Neural cell (in vitro differentiated cells): ENCODE measurements around the gene FYB1. TPM values are rescaled to one million over a fixed set of nuclear protein-coding genes. Genes with fewer than 3 reads are reported as not detected.
"Not testable (repeated sequence)": the region's sequence is repeated elsewhere in the genome, so short reads cannot be mapped to it uniquely, and the experiment has no call there.

ENCODE experiments used
- H2AFZ ChIP-seq: fragments of 200-600, 300-800 bp; sonication (generic), shearing (Covaris generic); 2 replicates; pipeline ENCODE4 v1.6.0; 2014; ENCODE audit warnings: low read depth, mild to moderate bottlenecking, antibody characterized with exemption, low read length, moderate library complexity
- H3F3A ChIP-seq: fragments of 200-600 bp; shearing (Covaris generic); 2 replicates; pipeline ENCODE4 v1.6.1; 2016; ENCODE audit warnings: mild to moderate bottlenecking, moderate library complexity, mixed read lengths, antibody characterized with exemption, low read length; ENCODE audit not compliant: insufficient read depth, poor library complexity, severe bottlenecking
- H3K27ac ChIP-seq: fragments of 200-600, 300-800 bp; sonication (generic), shearing (Covaris generic); 2 replicates; pipeline ENCODE4 v1.5.1; 2014; ENCODE audit warnings: mild to moderate bottlenecking, low read length, moderate library complexity
- H3K27me3 ChIP-seq: fragments of 300-800, 200-600 bp; sonication (generic), shearing (Covaris generic); 2 replicates; pipeline ENCODE4 v1.6.0; 2014; ENCODE audit warnings: mild to moderate bottlenecking, low read depth, low read length, moderate library complexity; ENCODE audit not compliant: insufficient read depth
- H3K36me3 ChIP-seq: fragments of 300-800, 200-600 bp; sonication (generic), shearing (Covaris generic); 2 replicates; pipeline ENCODE4 v1.5.1; 2014; ENCODE audit warnings: mild to moderate bottlenecking, antibody characterized with exemption, low read length, moderate library complexity; ENCODE audit not compliant: insufficient read depth
- H3K4me2 ChIP-seq: fragments of 300-800, 200-600 bp; sonication (generic), shearing (Covaris generic); 2 replicates; pipeline ENCODE4 v1.6.0; 2014; ENCODE audit warnings: mild to moderate bottlenecking, low read length
- H3K4me3 ChIP-seq: fragments of 300-800, 200-600 bp; sonication (generic), shearing (Covaris generic); 2 replicates; pipeline ENCODE4 v1.5.1; 2014; ENCODE audit warnings: mild to moderate bottlenecking, low read length, moderate library complexity
- H3K79me2 ChIP-seq: fragments of 200-600 bp; shearing (Covaris generic); replicated peaks from 2 replicates; pipeline ENCODE4 v1.6.0; 2014; ENCODE audit warnings: mild to moderate bottlenecking, low read length, moderate library complexity; ENCODE audit not compliant: insufficient read depth
- H3K9ac ChIP-seq: fragments of 300-800, 200-600 bp; sonication (generic), shearing (Covaris generic); 2 replicates; pipeline ENCODE4 v1.6.1; 2016; ENCODE audit warnings: mild to moderate bottlenecking, low read length, mixed read lengths
- H3K9me2 ChIP-seq: fragments of 200-600 bp; shearing (Covaris generic); 2 replicates; pipeline ENCODE4 v1.6.1; 2016; ENCODE audit warnings: mild to moderate bottlenecking, low read length, mixed read lengths; ENCODE audit not compliant: insufficient read depth
- H3K9me3 ChIP-seq: fragments of 200-600, 300-800 bp; sonication (generic), shearing (Covaris generic); 2 replicates; pipeline ENCODE4 v1.6.1; 2016; ENCODE audit warnings: mild to moderate bottlenecking, mixed run types, low read length, moderate library complexity, mixed read lengths
- H4K20me1 ChIP-seq: fragments of 200-600 bp; shearing (Covaris generic); 2 replicates; pipeline ENCODE4 v1.6.1; 2016; ENCODE audit warnings: mild to moderate bottlenecking, mixed run types; ENCODE audit not compliant: insufficient read depth
- CTCF ChIP-seq: fragments of 450-650 bp; IDR thresholded peaks from 2 replicates; pipeline ENCODE4 v1.5.1; 2014; ENCODE audit warnings: antibody characterized with exemption, mild to moderate bottlenecking, moderate library complexity; ENCODE audit not compliant: poor library complexity, severe bottlenecking
- EP300 ChIP-seq: fragments of 450-650 bp; conservative IDR thresholded peaks from 2 replicates; pipeline ENCODE4 v1.6.1; 2014; ENCODE audit warnings: antibody characterized with exemption, mild to moderate bottlenecking, moderate library complexity; ENCODE audit not compliant: poor library complexity, severe bottlenecking
- EZH2 ChIP-seq: fragments of 200-600, 300-800 bp; shearing (Covaris generic), sonication (generic); IDR thresholded peaks from 2 replicates; pipeline ENCODE4 v1.6.1; 2014; ENCODE audit warnings: antibody characterized with exemption, low read length, borderline replicate concordance, mild to moderate bottlenecking; ENCODE audit not compliant: insufficient read depth, poor library complexity, severe bottlenecking
- RAD21 ChIP-seq: fragments of 450-650 bp; conservative IDR thresholded peaks from 2 replicates; pipeline ENCODE4 v1.6.1; 2014; ENCODE audit warnings: antibody characterized with exemption, mild to moderate bottlenecking, moderate library complexity
- REST ChIP-seq: IDR thresholded peaks from 2 replicates; pipeline ENCODE4 v1.6.1; 2012; ENCODE audit warnings: borderline replicate concordance
- SMC3 ChIP-seq: fragments of 450-650 bp; conservative IDR thresholded peaks from 2 replicates; pipeline ENCODE4 v1.6.1; 2014; ENCODE audit warnings: antibody characterized with exemption, mild to moderate bottlenecking, moderate library complexity; ENCODE audit not compliant: poor library complexity
- polyA plus RNA-seq: library from polyadenylated mRNA; depleted of rRNA; stranded (reverse); fragments of >200 nt; gene quantifications from 2 replicates; pipeline ENCODE4 v1.2.3, GENCODE V29; 2014

The FYB1 gene
- polyA plus RNA-seq, 1 donor from 2014 or later = not detected

DNA sequence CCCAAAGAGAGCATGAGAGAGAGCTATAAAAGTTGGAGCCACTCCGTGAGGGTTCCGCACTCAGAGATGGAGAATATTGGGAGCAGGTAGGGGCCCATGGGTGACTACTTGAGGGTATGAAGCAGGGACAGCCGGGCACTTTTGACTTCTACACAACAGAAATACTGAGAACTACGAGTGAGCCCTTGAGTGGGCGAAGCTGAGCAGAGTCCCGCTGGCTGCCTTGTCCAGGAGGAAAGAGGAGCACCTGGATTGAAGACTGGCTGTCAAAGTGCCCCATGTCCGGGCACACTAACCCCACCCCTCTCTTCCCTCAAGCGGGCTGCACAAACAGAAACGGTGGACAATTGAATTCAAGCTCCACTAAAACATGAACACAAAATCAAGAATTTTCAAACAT, 33.6 kb downstream of the FYB1 start:
- H3K4me2 ChIP-seq = no peak overlapping the region
- no peaks in the 10 kb centered on the region for H3K9me2 ChIP-seq
- H3F3A ChIP-seq = no peaks in the 10 kb centered on the region
- H3K27ac ChIP-seq = no peak overlapping the region
- no peak for TF ChIP-seq SMC3
- TF ChIP-seq RAD21 = no peak
- no peak for TF ChIP-seq EP300
- no peak for TF ChIP-seq EZH2
- no peak overlapping the region for H3K4me3 ChIP-seq
- no peaks in the 10 kb centered on the region for H3K9me3 ChIP-seq
- no peak overlapping the region for H2AFZ ChIP-seq
- H3K9ac ChIP-seq = no peak overlapping the region
- no peaks in the 10 kb centered on the region for H3K36me3 ChIP-seq
- H3K27me3 ChIP-seq = no peaks in the 10 kb centered on the region
- H3K79me2 ChIP-seq = no peaks in the 10 kb centered on the region
- H4K20me1 ChIP-seq = no peaks in the 10 kb centered on the region

- H3K4me3 ChIP-seq, H3K9ac ChIP-seq, H2AFZ ChIP-seq, H4K20me1 ChIP-seq, H3K9me2 ChIP-seq, H3K4me2 ChIP-seq, H3K27ac ChIP-seq, H3K36me3 ChIP-seq, H3K9me3 ChIP-seq, H3K79me2 ChIP-seq, H3F3A ChIP-seq, H3K27me3 ChIP-seq: not testable (repeated sequence)
These were observed 39.8 kb downstream of the FYB1 start for GRCh38 chr5:39179561-39179960.

GRCh38 chr5:39178861-39179260, 40.5 kb downstream of the FYB1 start:
- H3K9me3 ChIP-seq = no peaks in the 10 kb centered on the region
- no peaks in the 10 kb centered on the region for H4K20me1 ChIP-seq
- no peak overlapping the region for H3K9ac ChIP-seq
- H3K4me2 ChIP-seq = no peak overlapping the region
- H3K79me2 ChIP-seq = no peaks in the 10 kb centered on the region
- no peak overlapping the region for H3K4me3 ChIP-seq
- H2AFZ ChIP-seq = no peak overlapping the region
- H3K9me2 ChIP-seq = no peaks in the 10 kb centered on the region
- H3F3A ChIP-seq = no peaks in the 10 kb centered on the region
- no peaks in the 10 kb centered on the region for H3K36me3 ChIP-seq
- no peak overlapping the region for H3K27ac ChIP-seq
- TF ChIP-seq REST (no peak), CTCF (no peak)
- H3K27me3 ChIP-seq = no peaks in the 10 kb centered on the region
